ENCODE results near the gene MCC.
A peak's percentile ranks its signal among the peaks of the same experiment; 100 is the strongest.

GRCh38 chr5:113510836-113511451 lies 22.7 kb upstream of the MCC start:
- TF ChIP-seq EZH2 (IDR thresholded peaks at IDR 0.05; ENCODE audit: low read length, unreplicated experiment): no peak
- TF ChIP-seq, protein P1, sequence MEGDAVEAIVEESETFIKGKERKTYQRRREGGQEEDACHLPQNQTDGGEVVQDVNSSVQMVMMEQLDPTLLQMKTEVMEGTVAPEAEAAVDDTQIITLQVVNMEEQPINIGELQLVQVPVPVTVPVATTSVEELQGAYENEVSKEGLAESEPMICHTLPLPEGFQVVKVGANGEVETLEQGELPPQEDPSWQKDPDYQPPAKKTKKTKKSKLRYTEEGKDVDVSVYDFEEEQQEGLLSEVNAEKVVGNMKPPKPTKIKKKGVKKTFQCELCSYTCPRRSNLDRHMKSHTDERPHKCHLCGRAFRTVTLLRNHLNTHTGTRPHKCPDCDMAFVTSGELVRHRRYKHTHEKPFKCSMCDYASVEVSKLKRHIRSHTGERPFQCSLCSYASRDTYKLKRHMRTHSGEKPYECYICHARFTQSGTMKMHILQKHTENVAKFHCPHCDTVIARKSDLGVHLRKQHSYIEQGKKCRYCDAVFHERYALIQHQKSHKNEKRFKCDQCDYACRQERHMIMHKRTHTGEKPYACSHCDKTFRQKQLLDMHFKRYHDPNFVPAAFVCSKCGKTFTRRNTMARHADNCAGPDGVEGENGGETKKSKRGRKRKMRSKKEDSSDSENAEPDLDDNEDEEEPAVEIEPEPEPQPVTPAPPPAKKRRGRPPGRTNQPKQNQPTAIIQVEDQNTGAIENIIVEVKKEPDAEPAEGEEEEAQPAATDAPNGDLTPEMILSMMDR (conservative IDR thresholded peaks at IDR 0.05; ENCODE audit: low read depth, low read length): peak; percentile 84

All from PC-3 (cell line).